HepG2 (cell line): ENCODE results near the gene WEE1. TPM values are rescaled to one million over a fixed set of nuclear protein-coding genes. Genes with fewer than 3 reads are reported as not detected.
A peak's percentile ranks its signal among the peaks of the same experiment; 100 is the strongest.

Experiments used
- ARHGAP35 ChIP-seq: sonication (generic); formaldehyde crosslinking; IDR thresholded peaks from 2 replicates; pipeline ENCODE4 v1.9.0; 2022; ENCODE audit warnings: mild to moderate bottlenecking, inconsistent platforms, moderate library complexity, missing genetic modification reagents, borderline replicate concordance
- DNMT1 ChIP-seq: sonication (generic); formaldehyde crosslinking; IDR thresholded peaks from 2 replicates; pipeline ENCODE4 v1.5.1; 2020; ENCODE audit warnings: mild to moderate bottlenecking, missing genetic modification reagents
- HNF4G ChIP-seq, 2 experiments: sonication (generic) in 1 of 2; formaldehyde crosslinking in 1 of 2; IDR thresholded peaks; 2 replicates each; pipeline versions ENCODE4 v1.4.0 to v1.6.1; 2011 to 2020; ENCODE audit warnings: borderline replicate concordance in 2 of 2, low read depth in 2 of 2, mild to moderate bottlenecking in 2 of 2, low read length in 1 of 2, missing genetic modification reagents in 1 of 2, moderate library complexity in 1 of 2
- HOXA3 ChIP-seq: sonication (generic); formaldehyde crosslinking; IDR thresholded peaks from 2 replicates; pipeline ENCODE4 v1.5.0; 2020; ENCODE audit warnings: missing genetic modification reagents
- PRMT3 ChIP-seq: sonication (generic); formaldehyde crosslinking; IDR thresholded peaks from 2 replicates; pipeline ENCODE4 v1.8.1; 2022; ENCODE audit warnings: low read depth, mild to moderate bottlenecking, moderate library complexity, missing genetic modification reagents, borderline replicate concordance
- RFX3 ChIP-seq: IDR thresholded peaks from 2 replicates; pipeline ENCODE4 v1.6.1; 2016; ENCODE audit warnings: missing biosample characterization, missing genetic modification reagents
- RFXAP ChIP-seq: sonication (generic); formaldehyde crosslinking; IDR thresholded peaks from 2 replicates; pipeline ENCODE4 v1.4.0; 2020; ENCODE audit warnings: missing genetic modification reagents, borderline replicate concordance
- SATB2 ChIP-seq: sonication (generic); formaldehyde crosslinking; IDR thresholded peaks from 2 replicates; pipeline ENCODE4 v1.5.0; 2020; ENCODE audit warnings: missing genetic modification reagents
- SMARCC2 ChIP-seq: fragments of 450-650 bp; IDR thresholded peaks from 2 replicates; pipeline ENCODE4 v1.6.1; 2017; ENCODE audit warnings: antibody characterized with exemption, mild to moderate bottlenecking
- ZNF335 ChIP-seq: sonication (generic); formaldehyde crosslinking; IDR thresholded peaks from 2 replicates; pipeline ENCODE4 v1.4.0; 2020; ENCODE audit warnings: missing genetic modification reagents
- ZNF749 ChIP-seq: sonication (generic); formaldehyde crosslinking; IDR thresholded peaks from 2 replicates; pipeline ENCODE4 v1.8.0; 2022; ENCODE audit warnings: mild to moderate bottlenecking, missing genetic modification reagents, moderate library complexity, borderline replicate concordance
- polyA plus RNA-seq, 8 experiments: library from polyadenylated mRNA; depleted of rRNA in 3 of 8; stranded (reverse) in 7 of 8; unstranded in 1 of 8; fragments of >200 nt; fragmentation: Illumina TruSeq in 4 of 8; extraction: Trizol in 4 of 8; gene quantifications; 2 replicates each; pipeline versions ENCODE4 v1.2.1 to v1.2.3, GENCODE V29; 2011 to 2016; ENCODE audit warnings: low read depth in 4 of 8, missing spikeins in 1 of 8, mixed read lengths in 1 of 8; ENCODE audit not compliant: insufficient read depth in 1 of 8
- total RNA-seq, 5 experiments: library from RNA; depleted of rRNA; stranded (reverse); fragments of >200 nt; fragmentation: Illumina TruSeq; extraction: Trizol; gene quantifications; 2 replicates each; pipeline ENCODE4 v1.2.3, GENCODE V29; 2016; ENCODE audit warnings: low read depth in 1 of 5
- TF ChIP-seq, protein P1 (sequence below): sonication (generic); formaldehyde crosslinking; IDR thresholded peaks from 2 replicates; pipeline ENCODE4 v1.4.0; 2020; ENCODE audit warnings: missing genetic modification reagents, borderline replicate concordance
- TF ChIP-seq, protein P2 (sequence below): IDR thresholded peaks from 2 replicates; pipeline ENCODE4 v1.6.1; 2016; ENCODE audit warnings: control low read depth
- TF ChIP-seq, protein P3 (sequence below): sonication (generic); formaldehyde crosslinking; IDR thresholded peaks from 2 replicates; pipeline ENCODE4 v1.4.0; 2020; ENCODE audit warnings: missing genetic modification reagents, borderline replicate concordance
- TF ChIP-seq, protein P4 (sequence below): sonication (generic); formaldehyde crosslinking; conservative IDR thresholded peaks from 2 replicates; pipeline ENCODE4 v1.4.0; 2020; ENCODE audit warnings: missing genetic modification reagents

Gene WEE1
- total and polyA plus RNA-seq, 2 of the 13 experiments (the other 11 are each of a cell fraction or from before 2014, with no cell fraction given), result 31.4 to 63.7 TPM

DNA sequence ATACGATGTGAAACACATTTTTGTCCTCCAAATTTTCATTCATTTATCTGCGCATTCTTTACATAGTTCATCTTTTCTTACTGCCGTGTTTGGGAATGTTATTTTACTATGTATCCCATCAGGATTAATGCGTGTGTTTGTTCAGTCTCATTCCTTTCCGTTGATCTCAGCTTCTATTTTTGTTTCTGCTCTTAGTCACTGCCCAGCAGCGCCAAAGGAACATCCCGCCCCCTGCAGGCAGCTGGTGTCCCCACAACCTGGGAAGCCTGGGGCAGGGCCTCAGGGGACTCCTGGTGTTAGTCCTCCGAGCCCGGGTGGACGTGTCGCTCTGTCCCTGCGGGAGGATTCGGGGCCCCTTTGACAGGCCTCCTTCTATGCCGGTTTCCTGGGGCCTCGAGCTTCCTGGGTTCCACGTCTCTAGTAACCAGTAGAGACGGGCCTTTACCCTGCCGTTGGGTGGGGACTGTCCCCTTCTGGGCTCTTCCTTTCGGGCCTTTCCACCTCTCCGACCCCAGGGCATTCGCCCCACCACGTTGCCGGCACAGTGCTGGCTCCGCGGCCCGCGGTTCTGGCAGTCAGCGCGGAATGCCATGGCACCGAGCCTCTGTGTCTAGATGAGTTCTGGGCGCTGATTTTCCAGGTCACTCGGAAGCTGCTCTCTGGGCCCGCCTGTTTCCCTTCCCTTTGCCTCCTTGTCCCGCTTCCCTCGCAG, 39.8 kb downstream of the WEE1 start (continued):
- TF ChIP-seq, protein P1, sequence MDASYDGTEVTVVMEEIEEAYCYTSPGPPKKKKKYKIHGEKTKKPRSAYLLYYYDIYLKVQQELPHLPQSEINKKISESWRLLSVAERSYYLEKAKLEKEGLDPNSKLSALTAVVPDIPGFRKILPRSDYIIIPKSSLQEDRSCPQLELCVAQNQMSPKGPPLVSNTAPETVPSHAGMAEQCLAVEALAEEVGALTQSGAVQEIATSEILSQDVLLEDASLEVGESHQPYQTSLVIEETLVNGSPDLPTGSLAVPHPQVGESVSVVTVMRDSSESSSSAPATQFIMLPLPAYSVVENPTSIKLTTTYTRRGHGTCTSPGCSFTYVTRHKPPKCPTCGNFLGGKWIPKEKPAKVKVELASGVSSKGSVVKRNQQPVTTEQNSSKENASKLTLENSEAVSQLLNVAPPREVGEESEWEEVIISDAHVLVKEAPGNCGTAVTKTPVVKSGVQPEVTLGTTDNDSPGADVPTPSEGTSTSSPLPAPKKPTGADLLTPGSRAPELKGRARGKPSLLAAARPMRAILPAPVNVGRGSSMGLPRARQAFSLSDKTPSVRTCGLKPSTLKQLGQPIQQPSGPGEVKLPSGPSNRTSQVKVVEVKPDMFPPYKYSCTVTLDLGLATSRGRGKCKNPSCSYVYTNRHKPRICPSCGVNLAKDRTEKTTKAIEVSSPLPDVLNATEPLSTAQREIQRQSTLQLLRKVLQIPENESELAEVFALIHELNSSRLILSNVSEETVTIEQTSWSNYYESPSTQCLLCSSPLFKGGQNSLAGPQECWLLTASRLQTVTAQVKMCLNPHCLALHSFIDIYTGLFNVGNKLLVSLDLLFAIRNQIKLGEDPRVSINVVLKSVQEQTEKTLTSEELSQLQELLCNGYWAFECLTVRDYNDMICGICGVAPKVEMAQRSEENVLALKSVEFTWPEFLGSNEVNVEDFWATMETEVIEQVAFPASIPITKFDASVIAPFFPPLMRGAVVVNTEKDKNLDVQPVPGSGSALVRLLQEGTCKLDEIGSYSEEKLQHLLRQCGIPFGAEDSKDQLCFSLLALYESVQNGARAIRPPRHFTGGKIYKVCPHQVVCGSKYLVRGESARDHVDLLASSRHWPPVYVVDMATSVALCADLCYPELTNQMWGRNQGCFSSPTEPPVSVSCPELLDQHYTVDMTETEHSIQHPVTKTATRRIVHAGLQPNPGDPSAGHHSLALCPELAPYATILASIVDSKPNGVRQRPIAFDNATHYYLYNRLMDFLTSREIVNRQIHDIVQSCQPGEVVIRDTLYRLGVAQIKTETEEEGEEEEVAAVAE, result 0 out of 2 replicates have a peak, but pooled peaks have one; percentile 48
- TF ChIP-seq RFX3 (CRISPR knock-in tag) (no peak), RFXAP (CRISPR knock-in tag) (no peak), HOXA3 (peak; percentile 66; the same call in 1 of the 2 replicates), SATB2 (CRISPR knock-in tag) (no peak; the same call in 1 of the 2 replicates), ARHGAP35 (CRISPR knock-in tag) (no peak; the same call in 1 of the 2 replicates), SMARCC2 (no peak), PRMT3 (no peak), ZNF749 (CRISPR knock-in tag) (no peak), ZNF335 (CRISPR knock-in tag) (0 out of 2 replicates have a peak, but pooled peaks have one; percentile 17), HNF4G (IDR thresholded peaks at IDR 0.05; ENCODE audit: borderline replicate concordance, low read depth, low read length) (no peak), HNF4G (CRISPR knock-in tag; IDR thresholded peaks at IDR 0.05; ENCODE audit: borderline replicate concordance, low read depth) (peak; percentile 16; the same call in 1 of the 2 replicates), DNMT1 (CRISPR knock-in tag) (no peak)
- TF ChIP-seq, protein P2, sequence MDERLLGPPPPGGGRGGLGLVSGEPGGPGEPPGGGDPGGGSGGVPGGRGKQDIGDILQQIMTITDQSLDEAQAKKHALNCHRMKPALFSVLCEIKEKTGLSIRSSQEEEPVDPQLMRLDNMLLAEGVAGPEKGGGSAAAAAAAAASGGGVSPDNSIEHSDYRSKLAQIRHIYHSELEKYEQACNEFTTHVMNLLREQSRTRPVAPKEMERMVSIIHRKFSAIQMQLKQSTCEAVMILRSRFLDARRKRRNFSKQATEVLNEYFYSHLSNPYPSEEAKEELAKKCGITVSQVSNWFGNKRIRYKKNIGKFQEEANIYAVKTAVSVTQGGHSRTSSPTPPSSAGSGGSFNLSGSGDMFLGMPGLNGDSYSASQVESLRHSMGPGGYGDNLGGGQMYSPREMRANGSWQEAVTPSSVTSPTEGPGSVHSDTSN (CRISPR knock-in tag), result no peak
- TF ChIP-seq, protein P3, sequence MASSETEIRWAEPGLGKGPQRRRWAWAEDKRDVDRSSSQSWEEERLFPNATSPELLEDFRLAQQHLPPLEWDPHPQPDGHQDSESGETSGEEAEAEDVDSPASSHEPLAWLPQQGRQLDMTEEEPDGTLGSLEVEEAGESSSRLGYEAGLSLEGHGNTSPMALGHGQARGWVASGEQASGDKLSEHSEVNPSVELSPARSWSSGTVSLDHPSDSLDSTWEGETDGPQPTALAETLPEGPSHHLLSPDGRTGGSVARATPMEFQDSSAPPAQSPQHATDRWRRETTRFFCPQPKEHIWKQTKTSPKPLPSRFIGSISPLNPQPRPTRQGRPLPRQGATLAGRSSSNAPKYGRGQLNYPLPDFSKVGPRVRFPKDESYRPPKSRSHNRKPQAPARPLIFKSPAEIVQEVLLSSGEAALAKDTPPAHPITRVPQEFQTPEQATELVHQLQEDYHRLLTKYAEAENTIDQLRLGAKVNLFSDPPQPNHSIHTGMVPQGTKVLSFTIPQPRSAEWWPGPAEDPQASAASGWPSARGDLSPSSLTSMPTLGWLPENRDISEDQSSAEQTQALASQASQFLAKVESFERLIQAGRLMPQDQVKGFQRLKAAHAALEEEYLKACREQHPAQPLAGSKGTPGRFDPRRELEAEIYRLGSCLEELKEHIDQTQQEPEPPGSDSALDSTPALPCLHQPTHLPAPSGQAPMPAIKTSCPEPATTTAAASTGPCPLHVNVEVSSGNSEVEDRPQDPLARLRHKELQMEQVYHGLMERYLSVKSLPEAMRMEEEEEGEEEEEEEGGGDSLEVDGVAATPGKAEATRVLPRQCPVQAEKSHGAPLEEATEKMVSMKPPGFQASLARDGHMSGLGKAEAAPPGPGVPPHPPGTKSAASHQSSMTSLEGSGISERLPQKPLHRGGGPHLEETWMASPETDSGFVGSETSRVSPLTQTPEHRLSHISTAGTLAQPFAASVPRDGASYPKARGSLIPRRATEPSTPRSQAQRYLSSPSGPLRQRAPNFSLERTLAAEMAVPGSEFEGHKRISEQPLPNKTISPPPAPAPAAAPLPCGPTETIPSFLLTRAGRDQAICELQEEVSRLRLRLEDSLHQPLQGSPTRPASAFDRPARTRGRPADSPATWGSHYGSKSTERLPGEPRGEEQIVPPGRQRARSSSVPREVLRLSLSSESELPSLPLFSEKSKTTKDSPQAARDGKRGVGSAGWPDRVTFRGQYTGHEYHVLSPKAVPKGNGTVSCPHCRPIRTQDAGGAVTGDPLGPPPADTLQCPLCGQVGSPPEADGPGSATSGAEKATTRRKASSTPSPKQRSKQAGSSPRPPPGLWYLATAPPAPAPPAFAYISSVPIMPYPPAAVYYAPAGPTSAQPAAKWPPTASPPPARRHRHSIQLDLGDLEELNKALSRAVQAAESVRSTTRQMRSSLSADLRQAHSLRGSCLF (CRISPR knock-in tag), result peak; percentile 47; the same call in 1 of the 2 replicates
- TF ChIP-seq, protein P4, sequence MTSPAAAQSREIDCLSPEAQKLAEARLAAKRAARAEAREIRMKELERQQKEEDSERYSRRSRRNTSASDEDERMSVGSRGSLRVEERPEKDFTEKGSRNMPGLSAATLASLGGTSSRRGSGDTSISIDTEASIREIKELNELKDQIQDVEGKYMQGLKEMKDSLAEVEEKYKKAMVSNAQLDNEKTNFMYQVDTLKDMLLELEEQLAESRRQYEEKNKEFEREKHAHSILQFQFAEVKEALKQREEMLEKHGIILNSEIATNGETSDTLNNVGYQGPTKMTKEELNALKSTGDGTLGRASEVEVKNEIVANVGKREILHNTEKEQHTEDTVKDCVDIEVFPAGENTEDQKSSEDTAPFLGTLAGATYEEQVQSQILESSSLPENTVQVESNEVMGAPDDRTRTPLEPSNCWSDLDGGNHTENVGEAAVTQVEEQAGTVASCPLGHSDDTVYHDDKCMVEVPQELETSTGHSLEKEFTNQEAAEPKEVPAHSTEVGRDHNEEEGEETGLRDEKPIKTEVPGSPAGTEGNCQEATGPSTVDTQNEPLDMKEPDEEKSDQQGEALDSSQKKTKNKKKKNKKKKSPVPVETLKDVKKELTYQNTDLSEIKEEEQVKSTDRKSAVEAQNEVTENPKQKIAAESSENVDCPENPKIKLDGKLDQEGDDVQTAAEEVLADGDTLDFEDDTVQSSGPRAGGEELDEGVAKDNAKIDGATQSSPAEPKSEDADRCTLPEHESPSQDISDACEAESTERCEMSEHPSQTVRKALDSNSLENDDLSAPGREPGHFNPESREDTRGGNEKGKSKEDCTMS (CRISPR knock-in tag), result no peak
